DOHH2 (cell line): Measurements from ENCODE around the gene CSTB.

Source experiments
- H3F3A ChIP-seq: fragments of 200-600 bp; sonication (generic), shearing (Covaris generic); 2 replicates; pipeline ENCODE4 v1.6.0; 2016; ENCODE audit warnings: antibody characterized with exemption, mild to moderate bottlenecking; ENCODE audit not compliant: control insufficient read depth, insufficient read depth
- H3K27ac ChIP-seq: fragments of 200-600 bp; sonication (generic); 2 replicates; pipeline ENCODE4 v1.5.1; 2014; ENCODE audit warnings: low read depth, mild to moderate bottlenecking, low read length, moderate library complexity
- H3K27me3 ChIP-seq: fragments of 200-600 bp; sonication (generic); 2 replicates; pipeline ENCODE4 v1.6.1; 2014; ENCODE audit warnings: mild to moderate bottlenecking, low read length, mixed read lengths; ENCODE audit not compliant: control insufficient read depth
- H3K36me3 ChIP-seq: fragments of 200-600 bp; sonication (generic); 2 replicates; pipeline ENCODE4 v1.6.1; 2014; ENCODE audit warnings: mild to moderate bottlenecking, low read length, moderate library complexity, mixed read lengths; ENCODE audit not compliant: control insufficient read depth
- H3K4me1 ChIP-seq: fragments of 200-600 bp; sonication (generic); 2 replicates; pipeline ENCODE4 v1.6.1; 2014; ENCODE audit warnings: mild to moderate bottlenecking, low read length, mixed read lengths; ENCODE audit not compliant: control insufficient read depth
- H3K4me2 ChIP-seq: fragments of 200-600 bp; sonication (generic); 2 replicates; pipeline ENCODE4 v1.6.0; 2014; ENCODE audit warnings: mild to moderate bottlenecking, low read length, moderate library complexity
- H3K4me3 ChIP-seq: fragments of 200-600 bp; sonication (generic); 2 replicates; pipeline ENCODE4 v1.5.1; 2014; ENCODE audit warnings: mild to moderate bottlenecking, low read length, mixed read lengths
- H3K79me2 ChIP-seq: fragments of 200-600 bp; sonication (generic); 2 replicates; pipeline ENCODE4 v1.6.1; 2014; ENCODE audit warnings: mild to moderate bottlenecking, low read length, mixed read lengths; ENCODE audit not compliant: control insufficient read depth
- H3K9me2 ChIP-seq: fragments of 200-600 bp; sonication (generic); replicated peaks from 2 replicates; pipeline ENCODE4 v1.6.1; 2014; ENCODE audit warnings: mild to moderate bottlenecking, low read length, mixed read lengths; ENCODE audit not compliant: control insufficient read depth
- H3K9me3 ChIP-seq: fragments of 200-600 bp; sonication (generic); 2 replicates; pipeline ENCODE4 v1.6.1; 2014; ENCODE audit warnings: antibody characterized with exemption, low read length, mixed read lengths; ENCODE audit not compliant: control insufficient read depth, insufficient read depth
- H4K20me1 ChIP-seq: fragments of 200-600 bp; sonication (generic); 2 replicates; pipeline ENCODE4 v1.6.0; 2014; ENCODE audit warnings: low read depth, mild to moderate bottlenecking, antibody characterized with exemption, low read length, moderate library complexity; ENCODE audit not compliant: control insufficient read depth, insufficient read depth
- CTCF ChIP-seq: fragments of 200-600 bp; sonication (generic); IDR thresholded peaks from one replicate; pipeline ENCODE4 v1.5.1; 2014; ENCODE audit warnings: antibody characterized with exemption, mild to moderate bottlenecking, low read depth, low read length; ENCODE audit not compliant: poor library complexity, severe bottlenecking
- EZH2phosphoT487 ChIP-seq: fragments of 200-600 bp; sonication (generic); IDR thresholded peaks from 2 replicates; pipeline ENCODE4 v1.6.1; 2017; ENCODE audit warnings: borderline replicate concordance, mild to moderate bottlenecking, antibody characterized with exemption, low read length, moderate library complexity, mixed read lengths

Gene CSTB

GRCh38 chr21:43794857-43795256 lies 18.7 kb upstream of the CSTB start:
- H4K20me1 ChIP-seq = peaks cover 7% of the 10 kb centered on the region; the same call in 1 of the 2 replicates
- TF ChIP-seq EZH2phosphoT487 (no peak), CTCF (no peak)

GRCh38 chr21:43794311-43794710 lies 18.2 kb upstream of the CSTB start:
- no peak overlapping the region for H3K4me3 ChIP-seq
- TF ChIP-seq EZH2phosphoT487 = no peak
- no peak for TF ChIP-seq CTCF
- no peaks in the 10 kb centered on the region for H3K27me3 ChIP-seq
- peaks cover 69% of the 10 kb centered on the region for H3K79me2 ChIP-seq
- H3K36me3 ChIP-seq = peaks cover 99% of the 10 kb centered on the region
- no peak overlapping the region for H3K4me2 ChIP-seq
- H4K20me1 ChIP-seq = peaks cover 7% of the 10 kb centered on the region; the same call in 1 of the 2 replicates
- peaks cover 17% of the 10 kb centered on the region for H3K4me1 ChIP-seq
- H3F3A ChIP-seq = no peaks in the 10 kb centered on the region
- no peak overlapping the region for H3K27ac ChIP-seq
- H3K9me3 ChIP-seq = no peaks in the 10 kb centered on the region
- no peaks in the 10 kb centered on the region for H3K9me2 ChIP-seq

More at GRCh38 chr21:43794857-43795256, 18.7 kb upstream of the CSTB start:
- Histone ChIP-seq H3K79me2 (peaks cover 63% of the 10 kb centered on the region), H3K4me1 (peaks cover 17% of the 10 kb centered on the region), H3K36me3 (peaks cover 100% of the 10 kb centered on the region), H3K9me3 (no peaks in the 10 kb centered on the region), H3K9me2 (no peaks in the 10 kb centered on the region), H3K4me3 (no peak overlapping the region), H3K27ac (no peak overlapping the region), H3F3A (no peaks in the 10 kb centered on the region), H3K27me3 (no peaks in the 10 kb centered on the region), H3K4me2 (no peak overlapping the region)

GRCh38 chr21:43793243-43793642 lies 17.1 kb upstream of the CSTB start:
- peaks cover 7% of the 10 kb centered on the region; the same call in 1 of the 2 replicates for H4K20me1 ChIP-seq
- H3K4me2 ChIP-seq = no peak overlapping the region
- no peak overlapping the region for H3K4me3 ChIP-seq
- H3K9me2 ChIP-seq = no peaks in the 10 kb centered on the region
- peaks cover 89% of the 10 kb centered on the region for H3K36me3 ChIP-seq
- no peaks in the 10 kb centered on the region for H3K27me3 ChIP-seq
- H3K79me2 ChIP-seq = peaks cover 69% of the 10 kb centered on the region
- no peak for TF ChIP-seq EZH2phosphoT487
- peaks cover 23% of the 10 kb centered on the region for H3K4me1 ChIP-seq
- no peaks in the 10 kb centered on the region for H3F3A ChIP-seq
- no peak overlapping the region for H3K27ac ChIP-seq
- H3K9me3 ChIP-seq = no peaks in the 10 kb centered on the region

GRCh38 chr21:43792406-43792805 lies 16.3 kb upstream of the CSTB start:
- H3K4me1 ChIP-seq = peaks cover 23% of the 10 kb centered on the region
- no peaks in the 10 kb centered on the region for H3K9me3 ChIP-seq
- no peaks in the 10 kb centered on the region for H3K9me2 ChIP-seq
- peaks cover 69% of the 10 kb centered on the region for H3K79me2 ChIP-seq
- H3F3A ChIP-seq = no peaks in the 10 kb centered on the region
- no peak for TF ChIP-seq CTCF
- no peak for TF ChIP-seq EZH2phosphoT487
- H3K27me3 ChIP-seq = no peaks in the 10 kb centered on the region
- no peak overlapping the region for H3K27ac ChIP-seq
- H3K36me3 ChIP-seq = peaks cover 80% of the 10 kb centered on the region
- peaks cover 7% of the 10 kb centered on the region; the same call in 1 of the 2 replicates for H4K20me1 ChIP-seq
- H3K4me2 ChIP-seq = no peak overlapping the region
- no peak overlapping the region for H3K4me3 ChIP-seq
